Left kidney (tissue), 8 donors: ENCODE results near the gene OR5B21. TPM values are rescaled to one million over a fixed set of nuclear protein-coding genes. Genes with fewer than 3 reads are reported as not detected.

ENCODE experiments used
- DNase-seq: peaks from one replicate; pipeline ENCODE4 v3.0.0-alpha.2; 2013
- long read RNA-seq, 8 donors: transcript quantifications; one replicate each; lab custom pipeline, GENCODE V29; 2026
- polyA plus RNA-seq: library from polyadenylated mRNA; unstranded; fragments of 120-200 nt; gene quantifications from one replicate; pipeline ENCODE4 v1.2.1, GENCODE V29; 2013; ENCODE audit not compliant: insufficient read length

Gene OR5B21
- polyA plus RNA-seq = not detected
- long read RNA-seq, donor 1 = 0 reads
- long read RNA-seq, donor 2 = 0 reads
- long read RNA-seq, donor 3 = 0 reads
- long read RNA-seq, donor 4 = 0 reads
- long read RNA-seq, donor 5 = 0 reads
- long read RNA-seq, donor 6 = 0 reads
- long read RNA-seq, donor 7 = 0 reads
- long read RNA-seq, donor 8 = 0 reads

DNA sequence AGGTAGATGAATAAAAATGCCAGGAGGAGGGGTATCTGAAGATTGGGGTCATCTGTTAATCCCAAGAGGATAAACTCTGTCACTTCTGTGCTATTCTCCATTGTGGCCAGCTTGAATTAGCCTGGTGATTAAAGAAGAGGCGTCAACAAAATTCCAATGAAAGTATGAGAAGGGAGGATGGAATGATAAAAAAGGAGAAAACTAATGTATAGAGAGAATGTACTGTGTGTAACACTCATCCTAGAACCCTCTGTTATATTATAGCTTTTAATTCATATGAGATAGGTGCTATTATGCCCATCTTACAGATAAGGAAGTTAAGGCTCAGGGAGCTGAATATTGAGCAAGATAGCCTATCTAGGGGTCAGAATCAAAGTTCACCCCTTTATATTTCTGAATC, at the start of gene OR5B21:
Gene OR5B21, minus strand, starts transcription at position 101 of the 400 bp plus-strand sequence. Its CDS starts 0 bp downstream, at position 101.
- DNase-seq = no peak

DNA sequence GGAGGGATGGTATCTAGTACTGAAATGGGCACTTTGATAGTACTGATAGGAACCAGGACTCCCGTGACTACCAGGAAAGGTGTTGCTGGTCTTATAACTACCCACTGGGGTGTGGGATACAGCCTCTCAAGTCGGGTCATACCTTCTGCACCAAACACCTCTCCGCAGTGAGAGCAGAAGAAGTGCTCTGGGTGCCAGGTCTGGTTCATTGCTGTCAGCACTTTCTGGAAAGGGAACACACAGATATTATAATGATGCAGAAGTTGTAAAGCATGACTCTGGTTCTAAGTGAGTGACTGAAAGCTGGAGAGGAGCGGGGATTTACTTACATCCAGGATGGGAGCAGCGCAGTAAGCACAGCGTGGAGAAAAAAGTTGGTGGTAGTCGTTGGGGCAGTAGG, 41.7 kb upstream of the OR5B21 start:
- no peak for DNase-seq

DNA sequence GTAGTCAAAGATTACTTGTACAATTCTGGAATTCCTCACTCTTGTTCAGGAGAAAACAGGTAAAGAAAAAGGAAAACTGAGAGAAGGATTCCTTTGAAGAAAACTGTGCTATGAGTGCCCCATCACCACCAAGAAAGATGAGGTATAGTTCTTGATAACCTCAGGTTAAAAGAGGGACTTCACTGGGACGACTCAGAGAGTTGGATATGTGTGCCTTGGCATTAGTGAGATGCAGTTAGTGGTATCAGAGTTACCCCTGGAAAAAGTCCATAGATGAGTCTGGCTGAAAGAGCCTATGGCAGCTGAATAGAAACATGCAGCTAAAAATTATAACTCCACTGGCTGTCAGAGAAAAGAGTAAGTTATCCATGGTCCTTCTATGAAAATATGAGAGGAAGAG, 38.9 kb upstream of the OR5B21 start:
- DNase-seq = no peak

DNA sequence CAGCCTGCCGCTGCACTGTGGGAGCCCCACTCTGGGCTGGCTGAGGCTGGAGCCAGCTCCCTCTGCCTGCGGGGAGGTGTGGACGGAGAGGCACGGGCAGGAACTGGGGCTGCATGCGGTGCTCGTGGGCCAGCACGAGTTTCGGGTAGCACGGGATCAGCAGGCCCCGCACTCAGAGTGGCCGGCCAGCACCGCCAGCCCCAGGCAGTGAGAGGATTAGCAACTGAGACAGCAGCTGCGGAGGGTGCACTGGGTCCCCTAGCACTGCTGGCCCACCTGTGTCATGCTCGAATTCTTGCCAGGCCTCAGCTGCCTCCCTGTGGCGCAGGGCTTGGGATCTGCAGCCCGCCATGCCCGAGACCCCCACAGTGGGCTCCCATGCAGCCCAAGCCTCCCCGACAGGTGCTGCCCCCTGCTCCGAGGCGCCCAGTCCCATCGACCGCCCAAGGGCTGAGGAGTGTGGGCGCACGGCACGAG, 24.0 kb upstream of the OR5B21 start:
- no peak for DNase-seq

DNA sequence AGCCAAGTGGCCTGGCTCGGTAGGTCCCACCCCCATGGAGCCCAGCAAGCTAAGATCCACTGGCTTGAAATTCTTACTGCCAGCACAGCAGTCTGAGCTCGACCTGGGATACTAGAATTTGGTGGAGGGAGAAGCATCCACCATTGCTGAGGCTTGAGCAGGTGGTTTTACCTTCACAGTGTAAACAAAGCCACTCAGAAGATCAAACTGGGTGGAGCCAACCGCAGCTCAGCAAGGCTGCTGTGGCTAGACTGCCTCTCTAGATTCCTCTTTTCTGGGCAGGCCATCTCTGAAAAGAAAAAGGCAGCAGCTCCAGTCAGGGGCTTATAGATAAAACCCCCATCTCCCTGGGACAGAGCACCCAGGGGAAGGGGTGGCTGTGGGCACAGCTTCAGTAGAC, 22.3 kb upstream of the OR5B21 start:
- DNase-seq = no peak

DNA sequence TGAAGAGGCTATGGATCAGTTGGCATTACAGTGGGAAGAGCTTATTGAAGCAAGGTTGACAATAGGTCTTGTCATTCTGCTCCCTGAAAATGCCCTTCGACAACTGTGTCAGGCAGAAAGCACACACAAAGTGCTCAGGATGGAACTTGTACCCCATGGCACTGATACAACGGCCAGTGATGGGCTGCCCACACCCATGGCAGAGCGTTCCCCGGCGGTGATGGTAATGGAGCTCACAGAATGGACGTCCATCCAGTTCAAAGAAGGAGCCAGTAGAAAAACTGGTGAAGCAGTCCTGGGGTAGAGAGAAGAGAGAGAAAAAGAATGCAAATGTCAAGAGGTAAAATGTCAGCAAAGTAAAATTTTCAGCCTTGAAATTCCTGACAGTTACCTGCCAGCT, 19.5 kb upstream of the OR5B21 start:
- no peak for DNase-seq

DNA sequence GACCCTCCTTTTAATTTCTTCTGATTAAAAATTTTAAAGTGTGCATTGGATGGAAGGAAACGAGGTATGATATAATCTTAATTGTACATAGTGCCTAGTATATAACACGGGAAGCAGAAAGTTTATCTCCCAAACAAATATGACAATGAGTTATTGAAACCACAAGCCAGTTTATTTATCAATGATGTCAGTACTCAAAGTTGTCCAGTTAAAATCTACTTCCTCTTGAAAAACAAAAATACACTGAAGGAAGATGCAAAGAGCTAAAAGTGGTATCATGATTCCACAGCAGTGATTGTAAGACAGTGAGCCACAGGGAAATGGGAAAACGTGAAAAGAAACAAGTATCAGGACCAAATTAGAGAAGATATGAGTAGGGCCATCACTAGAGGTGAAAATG, 18.8 kb upstream of the OR5B21 start:
- DNase-seq = no peak

DNA sequence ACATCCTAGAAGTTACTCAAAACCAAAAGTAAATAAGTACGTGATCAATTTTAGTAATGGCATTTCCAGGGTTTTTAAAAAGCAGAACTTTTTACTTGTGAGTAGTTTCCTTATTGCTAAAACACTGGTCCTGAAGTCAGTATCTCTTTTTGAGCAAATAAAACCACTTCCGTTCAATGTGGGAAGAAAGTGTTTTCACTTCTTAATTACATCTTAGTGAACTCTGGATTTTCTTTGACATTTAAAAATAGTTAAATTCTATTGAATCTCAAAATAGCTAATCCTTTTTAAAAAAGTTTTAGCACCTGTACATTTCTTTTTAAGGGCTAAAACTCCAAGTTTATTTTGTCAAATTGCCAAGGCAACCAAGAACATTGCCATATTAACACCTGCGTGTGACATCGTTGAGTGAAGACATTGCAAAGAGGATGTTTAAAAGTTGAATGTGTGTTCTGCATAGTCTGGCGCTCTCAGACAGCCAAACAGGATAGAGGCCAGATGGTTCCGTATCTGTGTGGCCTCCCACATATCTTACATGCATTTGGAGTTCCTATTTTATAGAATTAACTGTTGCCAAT, 17.2 kb upstream of the OR5B21 start:
- no peak for DNase-seq

- peak; percentile 64 for DNase-seq
Observed at GRCh38 chr11:58524232-58525036, 16.5 kb upstream of the OR5B21 start.

GRCh38 chr11:58513747-58514367, 6.0 kb upstream of the OR5B21 start:
- peak; percentile 38 for DNase-seq

DNA sequence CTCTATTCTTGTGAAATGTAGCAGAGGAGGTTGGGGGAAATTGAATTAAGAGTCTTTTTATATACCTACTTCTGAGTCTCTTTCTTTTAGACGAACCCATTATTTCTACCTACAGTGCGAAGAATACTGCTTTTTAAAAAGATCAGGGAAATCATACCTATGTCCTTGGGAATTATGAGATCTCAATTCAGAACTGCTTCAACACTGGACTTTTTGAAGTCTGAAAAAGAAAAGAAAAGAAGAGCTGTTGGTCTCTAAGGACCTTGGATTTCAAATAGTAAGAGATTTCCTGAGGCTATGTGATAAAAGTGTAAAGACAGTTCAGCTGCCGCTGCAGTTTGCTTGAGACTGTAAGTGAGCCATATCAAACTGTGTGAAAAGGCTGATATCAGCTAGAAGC, 3.7 kb upstream of the OR5B21 start:
- DNase-seq = no peak

- no peak for DNase-seq
Observed at GRCh38 chr11:58509748-58510147, 1.8 kb upstream of the OR5B21 start.

DNA sequence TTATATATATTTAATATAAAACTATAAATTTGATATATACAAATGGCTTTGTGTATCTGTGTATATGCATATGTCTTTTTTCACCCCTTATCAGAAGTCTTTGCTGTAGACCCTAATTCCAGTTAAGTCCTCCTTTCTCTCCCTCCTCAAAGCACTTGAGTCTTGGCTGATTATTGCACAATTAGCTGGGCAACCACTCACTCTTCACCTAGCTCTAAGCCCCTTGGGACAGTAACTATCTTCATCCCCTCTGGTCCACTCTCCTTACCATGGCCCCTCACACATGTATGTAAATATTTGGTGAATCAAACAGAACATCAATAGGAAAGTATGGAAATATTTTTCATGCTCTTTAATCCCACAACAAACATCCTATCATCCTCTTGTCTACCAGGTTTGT, 909 bp upstream of the OR5B21 start:
- no peak for DNase-seq

DNA sequence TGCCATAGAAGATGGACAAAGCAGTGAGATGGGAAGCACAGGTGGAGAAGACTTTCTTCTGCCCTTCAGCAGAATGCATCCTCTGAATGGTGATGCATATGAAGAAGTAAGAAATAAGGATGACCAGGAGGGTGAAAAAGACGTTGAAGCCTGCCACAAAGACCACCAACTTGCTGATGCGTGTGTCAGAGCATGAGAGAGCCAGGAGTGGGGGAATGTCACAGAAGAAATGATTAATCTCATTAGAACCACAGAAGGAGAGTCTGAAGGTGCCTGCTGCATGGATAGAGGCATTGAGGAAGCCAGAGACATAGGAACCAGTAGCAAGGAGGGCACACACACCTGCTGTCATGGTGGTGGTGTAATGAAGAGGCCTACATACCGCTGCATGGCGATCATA, 550 bp downstream of the OR5B21 start:
- DNase-seq = no peak

DNA sequence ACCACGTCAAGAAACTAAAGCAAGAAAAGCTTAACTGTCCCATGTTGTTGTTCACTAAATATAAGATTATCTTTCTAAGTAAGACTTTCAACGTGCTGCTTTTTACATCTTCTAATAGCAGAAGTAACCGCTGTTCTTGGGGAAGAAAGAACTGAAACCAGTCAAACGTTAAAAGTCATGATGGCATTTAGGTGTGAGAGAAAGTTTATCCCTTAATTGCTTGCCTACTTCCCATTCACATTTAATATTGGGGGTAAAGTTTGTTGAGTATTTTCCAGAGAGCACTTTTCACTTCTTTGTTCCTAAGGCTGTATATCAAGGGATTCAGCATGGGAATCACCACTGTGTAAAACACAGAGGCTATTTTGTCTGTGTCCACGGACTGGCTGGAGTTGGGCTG, 970 bp downstream of the OR5B21 start:
- DNase-seq = no peak

GRCh38 chr11:58505849-58506248, 2.1 kb downstream of the OR5B21 start:
- no peak for DNase-seq

- no peak for DNase-seq
Observed at GRCh38 chr11:58504232-58504631, 3.7 kb downstream of the OR5B21 start.

- no peak for DNase-seq
Observed at GRCh38 chr11:58503361-58503856, 4.5 kb downstream of the OR5B21 start.

- DNase-seq = no peak
Observed at GRCh38 chr11:58502004-58502403, 5.9 kb downstream of the OR5B21 start.

GRCh38 chr11:58498464-58498863, 9.4 kb downstream of the OR5B21 start:
- no peak for DNase-seq

DNA sequence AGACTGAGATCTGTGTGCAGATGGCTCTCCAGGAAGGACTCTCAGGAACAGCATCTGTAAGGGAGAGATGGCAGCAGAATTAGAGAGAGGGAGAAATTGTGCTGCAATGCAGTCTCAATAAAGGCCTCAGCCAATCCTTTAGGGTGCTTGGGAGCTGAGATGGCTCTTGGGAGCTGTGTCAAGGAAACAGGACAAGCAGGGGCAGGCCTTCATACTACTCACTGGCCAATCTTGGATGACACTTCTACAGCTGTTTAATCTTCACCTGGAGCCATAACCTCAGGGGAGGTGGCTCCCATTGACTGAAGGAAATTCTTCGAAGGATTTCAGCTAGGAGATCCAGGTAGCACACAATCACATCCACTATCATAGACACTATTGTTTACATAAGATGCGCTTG, 10.0 kb downstream of the OR5B21 start:
- no peak for DNase-seq

DNA sequence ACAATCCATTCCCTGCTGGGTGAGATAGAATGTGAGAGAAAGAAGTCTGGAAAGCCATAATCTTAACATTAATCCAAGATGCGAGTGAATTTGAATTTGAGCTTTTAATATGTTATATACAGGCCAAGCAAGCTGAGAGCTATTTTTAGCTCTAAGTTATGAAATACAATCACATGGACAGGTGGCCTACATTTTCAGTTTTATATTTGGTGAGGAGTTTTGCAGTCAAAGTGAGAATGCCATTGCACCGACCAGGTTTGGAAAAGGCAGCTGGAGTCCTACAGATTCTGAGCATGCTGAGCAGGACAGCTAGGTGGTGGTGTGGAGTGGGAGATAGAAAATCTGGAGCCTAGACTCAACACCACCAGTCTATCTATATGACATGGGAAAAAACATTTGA, 12.0 kb downstream of the OR5B21 start:
- DNase-seq = no peak

GRCh38 chr11:58494101-58494500, 13.8 kb downstream of the OR5B21 start:
- no peak for DNase-seq
